ENCODE results near the gene SYNPR. TPM values are rescaled to one million over a fixed set of nuclear protein-coding genes. Genes with fewer than 3 reads are reported as not detected.

Gene SYNPR
- total RNA-seq, 4 donors from 2014 or later: 0.11 to 0.63 (median 0.13) TPM; not detected in 1

DNA sequence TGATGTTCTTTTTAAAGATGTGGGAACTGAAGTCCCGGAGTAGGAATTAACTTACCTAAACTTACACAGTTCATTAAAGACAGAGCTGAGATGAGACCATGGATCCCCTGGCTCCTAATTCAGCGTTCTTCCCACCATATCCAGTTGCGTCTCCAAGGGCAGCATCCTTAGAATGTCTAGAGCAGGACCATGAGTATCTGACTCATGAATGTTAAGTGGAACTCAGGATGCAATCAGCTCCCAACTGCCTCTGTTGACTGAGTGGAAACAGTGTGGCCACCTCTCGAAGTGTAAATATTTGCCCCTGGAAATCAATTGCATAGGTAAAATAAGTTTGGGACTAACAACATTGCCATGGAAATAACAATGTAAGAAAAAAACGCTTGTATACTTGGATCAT is 376.8 kb downstream of the SYNPR start:
- intact Hi-C loops (cut with DNase I): no loop called here
- TF ChIP-seq POLR2A (IDR thresholded peaks at IDR 0.05): no peak
- TF ChIP-seq, protein P1, sequence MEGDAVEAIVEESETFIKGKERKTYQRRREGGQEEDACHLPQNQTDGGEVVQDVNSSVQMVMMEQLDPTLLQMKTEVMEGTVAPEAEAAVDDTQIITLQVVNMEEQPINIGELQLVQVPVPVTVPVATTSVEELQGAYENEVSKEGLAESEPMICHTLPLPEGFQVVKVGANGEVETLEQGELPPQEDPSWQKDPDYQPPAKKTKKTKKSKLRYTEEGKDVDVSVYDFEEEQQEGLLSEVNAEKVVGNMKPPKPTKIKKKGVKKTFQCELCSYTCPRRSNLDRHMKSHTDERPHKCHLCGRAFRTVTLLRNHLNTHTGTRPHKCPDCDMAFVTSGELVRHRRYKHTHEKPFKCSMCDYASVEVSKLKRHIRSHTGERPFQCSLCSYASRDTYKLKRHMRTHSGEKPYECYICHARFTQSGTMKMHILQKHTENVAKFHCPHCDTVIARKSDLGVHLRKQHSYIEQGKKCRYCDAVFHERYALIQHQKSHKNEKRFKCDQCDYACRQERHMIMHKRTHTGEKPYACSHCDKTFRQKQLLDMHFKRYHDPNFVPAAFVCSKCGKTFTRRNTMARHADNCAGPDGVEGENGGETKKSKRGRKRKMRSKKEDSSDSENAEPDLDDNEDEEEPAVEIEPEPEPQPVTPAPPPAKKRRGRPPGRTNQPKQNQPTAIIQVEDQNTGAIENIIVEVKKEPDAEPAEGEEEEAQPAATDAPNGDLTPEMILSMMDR (IDR thresholded peaks at IDR 0.05): no peak
- Histone ChIP-seq H3K4me1 (no peaks in the 10 kb centered on the region), H3K27ac (no peak overlapping the region), H3K9me3 (no peaks in the 10 kb centered on the region), H3K4me3 (replicated peaks in 1 of 3) (no peak overlapping the region), H3K36me3 (no peaks in the 10 kb centered on the region), H3K27me3 (no peaks in the 10 kb centered on the region)
- no peak for DNase-seq
- 63 to 73% methylated on average over 5 of the region's 5 CpGs for WGBS, 2 donors

DNA sequence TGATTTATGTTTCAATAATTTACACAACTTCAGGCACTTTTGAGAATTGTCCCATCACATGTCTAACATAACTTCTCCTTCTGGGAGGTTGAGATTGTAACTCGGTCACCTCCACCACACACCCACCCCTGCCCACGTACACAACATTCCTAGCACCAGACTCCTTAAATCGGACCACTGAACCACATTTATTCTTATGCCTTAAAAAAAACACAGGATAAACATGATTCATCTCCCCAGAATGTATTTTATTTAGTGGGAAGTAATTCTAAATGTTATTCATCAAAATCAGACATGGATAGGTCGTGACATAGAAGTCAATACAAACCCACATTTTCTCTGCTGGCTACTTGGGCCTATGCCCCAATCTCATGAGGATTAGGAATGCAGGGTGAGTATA is 377.4 kb downstream of the SYNPR start:
- intact Hi-C loops (cut with DNase I): no loop called here
- no peak overlapping the region for H3K4me3 ChIP-seq (replicated peaks in 1 of 3)
- H3K27ac ChIP-seq: no peak overlapping the region
- H3K9me3 ChIP-seq: no peaks in the 10 kb centered on the region
- H3K4me1 ChIP-seq: no peaks in the 10 kb centered on the region
- no peak for TF ChIP-seq POLR2A (IDR thresholded peaks at IDR 0.05)
- TF ChIP-seq, protein P1 (IDR thresholded peaks at IDR 0.05): no peak
- H3K36me3 ChIP-seq: no peaks in the 10 kb centered on the region
- no peak for DNase-seq
- 77% methylated on average over 4 of the region's 4 CpGs for WGBS, 2 donors
- no peaks in the 10 kb centered on the region for H3K27me3 ChIP-seq

DNA sequence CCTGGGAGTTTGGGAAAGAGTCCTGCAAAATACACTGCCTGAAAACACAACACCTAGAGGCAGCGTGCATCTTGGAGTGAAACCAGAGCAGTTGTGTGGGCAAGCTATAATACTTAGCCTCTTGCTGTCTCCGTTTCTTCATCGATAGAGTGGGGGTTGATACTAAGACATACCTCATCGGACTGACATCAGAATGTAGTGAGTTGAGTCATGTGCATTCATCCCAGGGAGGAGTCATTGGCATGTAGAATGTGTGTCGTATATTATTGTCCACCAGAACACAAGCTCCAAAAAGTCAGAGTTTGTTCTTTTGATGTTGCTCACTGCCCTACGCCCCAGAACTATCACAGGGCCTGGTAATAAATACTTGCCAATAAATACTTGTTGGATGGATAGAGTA is 378.7 kb downstream of the SYNPR start:
- Histone ChIP-seq H3K27me3 (no peaks in the 10 kb centered on the region), H3K27ac (no peak overlapping the region), H3K4me1 (no peaks in the 10 kb centered on the region), H3K4me3 (replicated peaks in 1 of 3) (no peak overlapping the region), H3K9me3 (no peaks in the 10 kb centered on the region), H3K36me3 (no peaks in the 10 kb centered on the region)
- DNase-seq: no peak
- 86 to 89% methylated on average over 6 of the region's 6 CpGs for WGBS, 2 donors
- intact Hi-C loops (cut with DNase I): no loop called here
- no peak for TF ChIP-seq POLR2A (IDR thresholded peaks at IDR 0.05)
- TF ChIP-seq, protein P1 (IDR thresholded peaks at IDR 0.05): no peak

DNA sequence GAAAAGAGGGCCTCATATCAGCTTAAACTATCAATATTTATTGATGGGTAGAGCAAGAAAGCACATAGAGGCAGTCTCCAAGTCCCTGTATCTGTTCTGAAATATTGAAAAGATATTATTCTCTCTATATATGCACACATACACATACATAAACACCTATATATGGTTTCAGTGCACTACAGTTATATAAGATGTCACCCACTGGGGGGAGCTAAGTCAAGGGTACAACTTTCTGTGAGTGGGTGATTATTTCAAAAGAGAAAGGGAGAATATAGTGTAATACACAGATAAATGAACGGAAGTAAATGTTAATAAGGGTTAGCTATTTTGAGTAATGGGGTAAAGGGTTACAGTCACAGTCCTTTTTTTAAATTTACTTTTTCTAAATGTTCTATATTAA is 383.1 kb downstream of the SYNPR start:
- intact Hi-C loops (cut with DNase I): no loop called here
- WGBS, 2 donors: 80 to 82% methylated on average over 1 of the region's 1 CpG

DNA sequence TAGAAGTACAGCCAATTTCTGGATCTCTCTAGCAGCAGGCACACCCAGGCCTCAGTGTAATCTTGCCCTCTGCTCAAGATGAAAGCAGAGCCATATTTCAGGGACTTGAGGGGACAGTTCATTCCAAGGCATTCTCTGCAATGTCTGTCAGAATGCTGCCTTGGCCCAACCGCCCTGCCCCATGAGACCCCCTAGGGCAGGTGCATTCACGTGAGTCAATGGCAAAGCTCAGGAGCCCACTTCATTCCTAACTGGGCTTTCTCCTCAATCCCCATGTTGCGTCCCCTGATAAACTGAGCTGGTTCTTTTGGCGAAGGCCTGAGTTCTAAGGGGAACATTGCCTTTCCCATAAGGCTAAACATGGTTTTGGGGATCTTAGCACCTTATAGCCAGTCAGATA is 383.9 kb downstream of the SYNPR start:
- Histone ChIP-seq H3K9me3 (no peaks in the 10 kb centered on the region), H3K4me1 (no peaks in the 10 kb centered on the region), H3K36me3 (no peaks in the 10 kb centered on the region), H3K4me3 (replicated peaks in 1 of 3) (no peak overlapping the region), H3K27me3 (no peaks in the 10 kb centered on the region), H3K27ac (no peak overlapping the region)
- 82 to 85% methylated on average over 4 of the region's 4 CpGs for WGBS, 2 donors
- intact Hi-C loops (cut with DNase I): no loop called here
- no peak for DNase-seq
- TF ChIP-seq POLR2A (IDR thresholded peaks at IDR 0.05): no peak
- TF ChIP-seq, protein P1 (IDR thresholded peaks at IDR 0.05): no peak

More for the DNA sequence above, 383.1 kb downstream of the SYNPR start:
- no peaks in the 10 kb centered on the region for H3K9me3 ChIP-seq
- no peak overlapping the region for H3K27ac ChIP-seq
- DNase-seq: no peak
- TF ChIP-seq POLR2A (IDR thresholded peaks at IDR 0.05): no peak
- TF ChIP-seq, protein P1 (IDR thresholded peaks at IDR 0.05): no peak
- H3K4me3 ChIP-seq (replicated peaks in 1 of 3): no peak overlapping the region
- no peaks in the 10 kb centered on the region for H3K27me3 ChIP-seq
- no peaks in the 10 kb centered on the region for H3K4me1 ChIP-seq
- H3K36me3 ChIP-seq: no peaks in the 10 kb centered on the region
